DOHH2 (cell line): ENCODE results near the gene TMLHE.
"Not testable (repeated sequence)": the region's sequence is repeated elsewhere in the genome, so short reads cannot be mapped to it uniquely, and the experiment has no call there.

ENCODE experiments used
- H3F3A ChIP-seq: fragments of 200-600 bp; sonication (generic), shearing (Covaris generic); 2 replicates; pipeline ENCODE4 v1.6.0; 2016; ENCODE audit warnings: antibody characterized with exemption, mild to moderate bottlenecking; ENCODE audit not compliant: control insufficient read depth, insufficient read depth
- H3K27ac ChIP-seq: fragments of 200-600 bp; sonication (generic); 2 replicates; pipeline ENCODE4 v1.5.1; 2014; ENCODE audit warnings: low read depth, mild to moderate bottlenecking, low read length, moderate library complexity
- H3K27me3 ChIP-seq: fragments of 200-600 bp; sonication (generic); 2 replicates; pipeline ENCODE4 v1.6.1; 2014; ENCODE audit warnings: mild to moderate bottlenecking, low read length, mixed read lengths; ENCODE audit not compliant: control insufficient read depth
- H3K36me3 ChIP-seq: fragments of 200-600 bp; sonication (generic); 2 replicates; pipeline ENCODE4 v1.6.1; 2014; ENCODE audit warnings: mild to moderate bottlenecking, low read length, moderate library complexity, mixed read lengths; ENCODE audit not compliant: control insufficient read depth
- H3K4me1 ChIP-seq: fragments of 200-600 bp; sonication (generic); 2 replicates; pipeline ENCODE4 v1.6.1; 2014; ENCODE audit warnings: mild to moderate bottlenecking, low read length, mixed read lengths; ENCODE audit not compliant: control insufficient read depth
- H3K4me2 ChIP-seq: fragments of 200-600 bp; sonication (generic); 2 replicates; pipeline ENCODE4 v1.6.0; 2014; ENCODE audit warnings: mild to moderate bottlenecking, low read length, moderate library complexity
- H3K4me3 ChIP-seq: fragments of 200-600 bp; sonication (generic); 2 replicates; pipeline ENCODE4 v1.5.1; 2014; ENCODE audit warnings: mild to moderate bottlenecking, low read length, mixed read lengths
- H3K79me2 ChIP-seq: fragments of 200-600 bp; sonication (generic); 2 replicates; pipeline ENCODE4 v1.6.1; 2014; ENCODE audit warnings: mild to moderate bottlenecking, low read length, mixed read lengths; ENCODE audit not compliant: control insufficient read depth
- H3K9me2 ChIP-seq: fragments of 200-600 bp; sonication (generic); replicated peaks from 2 replicates; pipeline ENCODE4 v1.6.1; 2014; ENCODE audit warnings: mild to moderate bottlenecking, low read length, mixed read lengths; ENCODE audit not compliant: control insufficient read depth
- H3K9me3 ChIP-seq: fragments of 200-600 bp; sonication (generic); 2 replicates; pipeline ENCODE4 v1.6.1; 2014; ENCODE audit warnings: antibody characterized with exemption, low read length, mixed read lengths; ENCODE audit not compliant: control insufficient read depth, insufficient read depth
- H4K20me1 ChIP-seq: fragments of 200-600 bp; sonication (generic); 2 replicates; pipeline ENCODE4 v1.6.0; 2014; ENCODE audit warnings: low read depth, mild to moderate bottlenecking, antibody characterized with exemption, low read length, moderate library complexity; ENCODE audit not compliant: control insufficient read depth, insufficient read depth
- CTCF ChIP-seq: fragments of 200-600 bp; sonication (generic); IDR thresholded peaks from one replicate; pipeline ENCODE4 v1.5.1; 2014; ENCODE audit warnings: antibody characterized with exemption, mild to moderate bottlenecking, low read depth, low read length; ENCODE audit not compliant: poor library complexity, severe bottlenecking
- EZH2phosphoT487 ChIP-seq: fragments of 200-600 bp; sonication (generic); IDR thresholded peaks from 2 replicates; pipeline ENCODE4 v1.6.1; 2017; ENCODE audit warnings: borderline replicate concordance, mild to moderate bottlenecking, antibody characterized with exemption, low read length, moderate library complexity, mixed read lengths

The TMLHE gene

GRCh38 chrX:155514225-155514624 lies 98.5 kb downstream of the TMLHE start:
- no peak overlapping the region for H3K4me2 ChIP-seq
- no peaks in the 10 kb centered on the region for H4K20me1 ChIP-seq
- H3K4me3 ChIP-seq, result no peak overlapping the region
- H3K27ac ChIP-seq, result no peak overlapping the region
- H3K9me2 ChIP-seq, result no peaks in the 10 kb centered on the region
- no peaks in the 10 kb centered on the region for H3F3A ChIP-seq
- no peaks in the 10 kb centered on the region for H3K27me3 ChIP-seq
- no peaks in the 10 kb centered on the region for H3K79me2 ChIP-seq
- no peaks in the 10 kb centered on the region for H3K9me3 ChIP-seq
- H3K4me1 ChIP-seq, result no peaks in the 10 kb centered on the region
- no peaks in the 10 kb centered on the region for H3K36me3 ChIP-seq
- no peak for TF ChIP-seq CTCF
- TF ChIP-seq EZH2phosphoT487, result no peak

GRCh38 chrX:155505296-155505695 lies 107.5 kb downstream of the TMLHE start:
- no peaks in the 10 kb centered on the region for H3K27me3 ChIP-seq
- H3K4me3 ChIP-seq, result no peak overlapping the region
- no peaks in the 10 kb centered on the region for H3K36me3 ChIP-seq
- no peaks in the 10 kb centered on the region for H3F3A ChIP-seq
- TF ChIP-seq CTCF (no peak), EZH2phosphoT487 (no peak)
- H3K27ac ChIP-seq, result no peak overlapping the region
- H3K4me1 ChIP-seq, result no peaks in the 10 kb centered on the region
- H3K9me3 ChIP-seq, result no peaks in the 10 kb centered on the region
- no peak overlapping the region for H3K4me2 ChIP-seq
- H3K9me2 ChIP-seq, result no peaks in the 10 kb centered on the region
- no peaks in the 10 kb centered on the region for H3K79me2 ChIP-seq
- H4K20me1 ChIP-seq, result no peaks in the 10 kb centered on the region

GRCh38 chrX:155495134-155495533 lies 117.6 kb downstream of the TMLHE start:
- H3K9me3 ChIP-seq, H3K27me3 ChIP-seq, H4K20me1 ChIP-seq, H3K4me1 ChIP-seq, H3K4me3 ChIP-seq, H3K27ac ChIP-seq, H3K9me2 ChIP-seq, H3F3A ChIP-seq, H3K4me2 ChIP-seq, H3K79me2 ChIP-seq, H3K36me3 ChIP-seq: not testable (repeated sequence)

GRCh38 chrX:155491421-155491820 lies 121.3 kb downstream of the TMLHE start:
- H3K27ac ChIP-seq, H3K36me3 ChIP-seq, H3K4me1 ChIP-seq, H3K27me3 ChIP-seq, H3K9me2 ChIP-seq, H4K20me1 ChIP-seq, H3F3A ChIP-seq, H3K9me3 ChIP-seq, H3K4me2 ChIP-seq, H3K79me2 ChIP-seq, H3K4me3 ChIP-seq: not testable (repeated sequence)

- H3K4me2 ChIP-seq, H4K20me1 ChIP-seq, H3K36me3 ChIP-seq, H3K4me1 ChIP-seq, H3F3A ChIP-seq, H3K9me2 ChIP-seq, H3K27ac ChIP-seq, H3K4me3 ChIP-seq, H3K27me3 ChIP-seq, H3K9me3 ChIP-seq, H3K79me2 ChIP-seq: not testable (repeated sequence)
Measured at GRCh38 chrX:155477136-155477535, 135.6 kb downstream of the TMLHE start.

GRCh38 chrX:155466269-155466938 lies 146.3 kb downstream of the TMLHE start:
- H3K4me1 ChIP-seq, H3K4me3 ChIP-seq, H3K9me2 ChIP-seq, H3K79me2 ChIP-seq, H3K27me3 ChIP-seq, H3F3A ChIP-seq, H3K27ac ChIP-seq, H3K36me3 ChIP-seq, H3K4me2 ChIP-seq, H4K20me1 ChIP-seq, H3K9me3 ChIP-seq: not testable (repeated sequence)

GRCh38 chrX:155460501-155460900 lies 152.3 kb downstream of the TMLHE start:
- H3K4me2 ChIP-seq, H3K4me3 ChIP-seq, H3K27me3 ChIP-seq, H3F3A ChIP-seq, H3K36me3 ChIP-seq, H3K9me2 ChIP-seq, H3K79me2 ChIP-seq, H4K20me1 ChIP-seq, H3K4me1 ChIP-seq, H3K27ac ChIP-seq, H3K9me3 ChIP-seq: not testable (repeated sequence)
